Nephron progenitor cell (in vitro differentiated cells): ENCODE results near the gene GRAP2.

Experiments used
- DNase-seq: peaks from one replicate; pipeline ENCODE4 v3.0.0; 2021
- H3K27ac Mint-ChIP-seq: 2 replicates; pipeline ENCODE4 v1.8.0; 2021; ENCODE audit warnings: mild to moderate bottlenecking, moderate library complexity, mixed read lengths
- H3K27me3 Mint-ChIP-seq: 2 replicates; pipeline ENCODE4 v1.8.0; 2021; ENCODE audit warnings: mild to moderate bottlenecking, low read depth, mixed read lengths; ENCODE audit not compliant: poor library complexity
- H3K36me3 Mint-ChIP-seq: 2 replicates; pipeline ENCODE4 v1.8.0; 2021; ENCODE audit warnings: low read depth, mixed read lengths
- H3K4me1 Mint-ChIP-seq: 2 replicates; pipeline ENCODE4 v1.8.0; 2021; ENCODE audit warnings: mixed read lengths
- H3K4me3 Mint-ChIP-seq: 2 replicates; pipeline ENCODE4 v1.8.0; 2021; ENCODE audit warnings: mild to moderate bottlenecking, moderate library complexity, mixed read lengths
- H3K9me3 Mint-ChIP-seq: 2 replicates; pipeline ENCODE4 v1.8.0; 2021; ENCODE audit warnings: mild to moderate bottlenecking, moderate library complexity, mixed read lengths
- TF ChIP-seq, protein P1 (sequence below): fragments of 200-600 bp; sonication (generic); IDR thresholded peaks from 2 replicates; pipeline ENCODE4 v1.5.0; 2021; ENCODE audit warnings: antibody characterized with exemption

Gene GRAP2

DNA sequence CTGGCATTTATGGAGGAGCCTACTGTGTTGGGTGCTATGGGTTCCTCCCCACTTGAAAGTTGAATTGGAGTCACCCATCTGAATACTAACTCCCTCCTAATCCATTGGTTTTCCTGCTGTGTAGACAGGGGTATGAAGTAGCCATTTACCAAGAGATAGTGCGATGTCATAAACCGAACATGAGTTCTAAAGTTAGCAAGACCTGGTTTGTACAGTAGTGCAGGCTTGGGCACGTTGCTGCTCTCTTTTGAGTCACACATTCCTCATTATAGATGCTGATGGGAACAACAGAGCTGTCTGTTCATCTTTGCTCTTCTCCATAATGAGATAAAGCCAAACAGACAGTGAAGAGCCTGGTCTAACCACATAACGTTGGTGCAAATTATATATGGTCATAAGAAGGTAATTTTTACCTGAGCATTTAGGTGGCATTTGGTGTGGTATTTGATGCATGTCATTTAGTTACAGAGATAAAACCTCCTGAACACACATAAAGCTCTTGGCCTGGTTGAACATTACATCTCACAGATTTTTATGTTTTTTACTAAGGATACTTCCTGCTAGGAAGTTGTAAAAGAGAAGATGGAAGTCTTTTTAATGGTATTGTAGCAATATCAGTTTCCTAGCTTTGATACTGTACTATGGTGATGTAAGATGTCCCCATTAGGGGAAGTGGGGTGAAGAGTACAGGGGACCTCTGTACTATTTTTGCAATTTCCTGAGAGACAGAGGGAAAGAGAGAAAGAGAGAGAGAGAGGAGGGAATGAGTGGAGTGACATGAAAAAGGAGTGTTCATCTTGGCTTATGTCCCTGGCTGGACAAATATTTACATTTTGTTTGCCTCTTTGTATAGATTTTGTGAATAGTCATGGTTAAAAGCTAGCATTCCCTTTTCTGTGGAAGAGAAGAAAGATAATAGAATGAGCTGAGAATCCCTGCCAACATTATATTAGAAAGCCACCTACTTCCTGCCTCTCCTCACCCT, 27.9 kb downstream of the GRAP2 start:
- Mint-ChIP-seq H3K27ac (no peak overlapping the region), H3K9me3 (no peaks in the 10 kb centered on the region), H3K27me3 (peaks cover 20% of the 10 kb centered on the region), H3K4me3 (no peak overlapping the region), H3K36me3 (no peaks in the 10 kb centered on the region), H3K4me1 (peaks cover 25% of the 10 kb centered on the region)
- TF ChIP-seq, protein P1, sequence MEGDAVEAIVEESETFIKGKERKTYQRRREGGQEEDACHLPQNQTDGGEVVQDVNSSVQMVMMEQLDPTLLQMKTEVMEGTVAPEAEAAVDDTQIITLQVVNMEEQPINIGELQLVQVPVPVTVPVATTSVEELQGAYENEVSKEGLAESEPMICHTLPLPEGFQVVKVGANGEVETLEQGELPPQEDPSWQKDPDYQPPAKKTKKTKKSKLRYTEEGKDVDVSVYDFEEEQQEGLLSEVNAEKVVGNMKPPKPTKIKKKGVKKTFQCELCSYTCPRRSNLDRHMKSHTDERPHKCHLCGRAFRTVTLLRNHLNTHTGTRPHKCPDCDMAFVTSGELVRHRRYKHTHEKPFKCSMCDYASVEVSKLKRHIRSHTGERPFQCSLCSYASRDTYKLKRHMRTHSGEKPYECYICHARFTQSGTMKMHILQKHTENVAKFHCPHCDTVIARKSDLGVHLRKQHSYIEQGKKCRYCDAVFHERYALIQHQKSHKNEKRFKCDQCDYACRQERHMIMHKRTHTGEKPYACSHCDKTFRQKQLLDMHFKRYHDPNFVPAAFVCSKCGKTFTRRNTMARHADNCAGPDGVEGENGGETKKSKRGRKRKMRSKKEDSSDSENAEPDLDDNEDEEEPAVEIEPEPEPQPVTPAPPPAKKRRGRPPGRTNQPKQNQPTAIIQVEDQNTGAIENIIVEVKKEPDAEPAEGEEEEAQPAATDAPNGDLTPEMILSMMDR: no peak
- no peak for DNase-seq

DNA sequence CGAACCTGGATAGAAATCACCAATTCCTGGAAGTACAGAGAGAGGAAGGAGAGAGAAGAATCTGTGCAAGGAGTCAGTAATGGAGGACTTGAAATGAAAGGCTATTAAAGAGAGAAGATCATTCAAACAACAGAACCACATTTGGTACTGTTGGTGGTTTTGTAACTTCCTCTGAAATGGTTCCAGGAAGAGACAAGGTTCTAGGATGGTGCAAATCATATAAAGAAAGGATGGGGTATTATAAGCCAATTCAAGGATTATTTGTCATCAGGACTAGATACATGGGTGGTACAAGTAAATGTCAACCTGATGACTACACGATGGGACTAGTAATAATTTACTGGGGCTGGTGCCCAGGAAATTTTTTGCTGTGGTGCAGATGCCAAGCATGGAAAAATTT, 30.4 kb downstream of the GRAP2 start:
- TF ChIP-seq, protein P1: no peak
- Mint-ChIP-seq H3K9me3 (no peaks in the 10 kb centered on the region), H3K27me3 (peaks cover 8% of the 10 kb centered on the region), H3K36me3 (no peaks in the 10 kb centered on the region), H3K4me1 (peaks cover 47% of the 10 kb centered on the region), H3K4me3 (no peak overlapping the region), H3K27ac (no peak overlapping the region)
- DNase-seq: no peak

DNA sequence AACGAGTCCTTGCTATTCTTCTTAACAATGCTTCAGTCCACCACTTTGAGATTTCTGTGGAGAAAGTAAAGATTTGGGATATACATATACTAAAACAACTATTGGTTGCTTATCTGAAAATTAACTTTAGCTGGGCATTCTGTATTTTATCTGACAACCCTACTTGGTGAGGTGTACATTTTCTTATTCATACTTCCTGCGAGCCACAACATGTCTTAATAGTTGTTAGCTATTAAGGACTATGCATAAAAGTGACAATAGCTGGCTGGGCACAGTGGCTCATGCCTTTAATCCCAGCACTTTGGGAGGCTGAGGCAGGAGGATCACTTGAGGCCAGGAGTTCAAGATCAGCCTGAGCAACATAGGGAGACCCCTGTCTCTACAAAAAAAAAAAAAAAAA, 31.3 kb downstream of the GRAP2 start:
- TF ChIP-seq, protein P1: no peak

DNA sequence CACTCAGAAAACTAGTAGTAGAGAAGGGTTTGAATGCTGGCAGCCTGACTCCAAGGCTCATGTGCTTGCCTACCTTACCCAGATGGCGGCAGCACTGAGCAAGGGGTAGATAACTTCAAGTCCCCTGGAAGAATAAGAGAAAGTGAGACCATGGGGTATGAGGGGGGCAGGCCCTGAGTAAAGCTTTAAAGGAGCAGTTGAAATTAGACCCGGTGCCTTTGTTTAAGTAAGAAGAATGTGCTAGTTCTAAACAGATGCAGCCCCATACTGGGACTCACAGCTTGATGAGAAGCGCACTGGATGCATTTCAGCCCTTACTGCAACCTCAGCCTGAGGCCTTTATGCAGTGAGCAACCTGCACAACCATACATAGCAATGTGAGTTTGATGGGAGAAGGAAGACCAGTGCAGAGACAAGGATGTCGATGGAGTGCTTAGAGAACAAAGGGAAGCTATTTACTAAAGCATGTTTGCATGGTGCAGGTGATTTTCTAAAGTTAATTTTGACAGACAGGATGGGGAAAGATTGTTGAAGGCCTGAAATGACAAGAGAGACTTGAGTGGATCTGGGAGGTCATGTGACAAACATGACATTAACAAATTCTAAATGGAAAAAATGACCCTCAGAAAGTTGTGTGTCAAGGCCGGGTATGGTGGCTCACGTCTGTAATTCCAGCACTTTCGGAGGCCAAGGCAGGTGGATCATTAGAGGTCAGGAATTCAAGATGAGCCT, 32.2 kb downstream of the GRAP2 start:
- Mint-ChIP-seq H3K27ac (peak overlapping the region; percentile 7), H3K9me3 (no peaks in the 10 kb centered on the region), H3K4me3 (no peak overlapping the region), H3K4me1 (peaks cover 54% of the 10 kb centered on the region), H3K36me3 (no peaks in the 10 kb centered on the region), H3K27me3 (peaks cover 3% of the 10 kb centered on the region)
- TF ChIP-seq, protein P1: peak; percentile 48
- DNase-seq: peak; percentile 24

More for the DNA sequence above, 31.3 kb downstream of the GRAP2 start:
- H3K4me1 Mint-ChIP-seq: peaks cover 51% of the 10 kb centered on the region
- no peaks in the 10 kb centered on the region for H3K9me3 Mint-ChIP-seq
- H3K27me3 Mint-ChIP-seq: peaks cover 6% of the 10 kb centered on the region
- no peaks in the 10 kb centered on the region for H3K36me3 Mint-ChIP-seq
- H3K4me3 Mint-ChIP-seq: no peak overlapping the region
- no peak for DNase-seq
- no peak overlapping the region for H3K27ac Mint-ChIP-seq

DNA sequence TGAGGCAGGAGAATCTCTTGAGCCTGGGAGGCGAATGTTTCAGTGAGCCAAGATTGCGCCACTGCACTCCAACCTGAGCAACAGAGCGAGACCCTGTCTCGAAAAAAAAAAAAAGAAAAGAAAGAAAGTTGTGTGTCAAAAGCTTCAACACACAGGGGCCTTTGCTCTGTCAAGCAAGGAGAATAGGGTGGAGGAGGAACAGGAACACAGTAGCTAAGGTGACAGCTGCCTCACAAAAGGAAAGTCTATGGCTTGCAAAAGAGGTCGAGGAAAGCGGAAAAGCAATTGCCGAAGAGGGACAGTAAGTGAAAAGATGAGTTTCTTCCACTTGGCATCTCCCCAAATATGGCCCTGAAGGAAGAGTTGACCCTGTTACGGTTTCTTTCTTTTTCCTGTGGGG, 32.9 kb downstream of the GRAP2 start:
- Mint-ChIP-seq H3K27ac (peak overlapping the region; percentile 7), H3K4me3 (peak overlapping the region; percentile 26), H3K27me3 (peaks cover 3% of the 10 kb centered on the region), H3K4me1 (peaks cover 60% of the 10 kb centered on the region), H3K36me3 (no peaks in the 10 kb centered on the region), H3K9me3 (no peaks in the 10 kb centered on the region)
- DNase-seq: no peak
- TF ChIP-seq, protein P1: no peak
